Right renal cortex interstitium (tissue), 3 donors: ENCODE measurements around the gene BLOC1S4. TPM values are rescaled to one million over a fixed set of nuclear protein-coding genes. Genes with fewer than 3 reads are reported as not detected.
"Not testable (repeated sequence)": the region's sequence is repeated elsewhere in the genome, so short reads cannot be mapped to it uniquely, and the experiment has no call there.

Experiments
- DNase-seq, 3 donors: peaks; one replicate each; pipeline ENCODE4 v3.0.0-alpha.2; 2013; ENCODE audit warnings: low read depth in 3 of 3, low spot score in 2 of 3
- polyA plus RNA-seq, 3 donors: library from polyadenylated mRNA; unstranded; fragments of 120-200 nt; gene quantifications; one replicate each; pipeline ENCODE4 v1.2.1, GENCODE V29; 2013; ENCODE audit not compliant: insufficient read length in 3 of 3

The BLOC1S4 gene
- polyA plus RNA-seq, 3 donors: 9.4 to 11.9 (median 11.8) TPM

GRCh38 chr4:6756345-6756744, 40.4 kb downstream of the BLOC1S4 start:
- DNase-seq: not testable (repeated sequence)

- DNase-seq: no peak
Observed at GRCh38 chr4:6758728-6759127, 42.8 kb downstream of the BLOC1S4 start.

GRCh38 chr4:6760865-6761264, 44.9 kb downstream of the BLOC1S4 start:
- no peak for DNase-seq

- DNase-seq: no peak
Observed at GRCh38 chr4:6761649-6762615, 46.0 kb downstream of the BLOC1S4 start.

GRCh38 chr4:6763330-6763851, 47.4 kb downstream of the BLOC1S4 start:
- DNase-seq: no peak

- DNase-seq: no peak
Observed at GRCh38 chr4:6764976-6765620, 49.1 kb downstream of the BLOC1S4 start.

- no peak for DNase-seq
Observed at GRCh38 chr4:6765703-6766102, 49.7 kb downstream of the BLOC1S4 start.

Other genes starting within 250 kb of the BLOC1S4 start
- gene PPP2R2C, start 243.6 kb upstream of the BLOC1S4 start, polyA plus RNA-seq: under 1 TPM; 0.22 to 0.62 (median 0.39) TPM
- gene MAN2B2, start 141.0 kb upstream of the BLOC1S4 start, polyA plus RNA-seq: 10 to 100 TPM; 15.3 to 16.7 (median 15.6) TPM
- gene MRFAP1, start 75.5 kb upstream of the BLOC1S4 start, polyA plus RNA-seq: 100 to 1,000 TPM; 476 to 485 (median 482) TPM
- 10 to 100 TPM in 1 of 3 donors, 1 to 10 TPM in 2; 1.2 to 10.9 (median 5.0) TPM for gene S100P, start 22.3 kb upstream of the BLOC1S4 start, polyA plus RNA-seq
- 100 to 1,000 TPM; 147 to 161 (median 159) TPM for gene MRFAP1L1, start 6.3 kb upstream of the BLOC1S4 start, polyA plus RNA-seq
- gene KIAA0232, start 66.6 kb downstream of the BLOC1S4 start, polyA plus RNA-seq: 10 to 100 TPM; 43.9 to 46.6 (median 45.8) TPM
- 10 to 100 TPM; 62.6 to 67.5 (median 62.6) TPM for gene TBC1D14, start 193.7 kb downstream of the BLOC1S4 start, polyA plus RNA-seq